Activated CD8-positive, alpha-beta T cell treated with anti-CD3 and anti-CD28 coated beads, Interleukin-2, amount 10 ng/mL, durations not matched to agents 7 days and 5 days (primary cell): Measurements from ENCODE around the gene ATM. TPM values are rescaled to one million over a fixed set of nuclear protein-coding genes. Genes with fewer than 3 reads are reported as not detected.
"Not testable (repeated sequence)": the region's sequence is repeated elsewhere in the genome, so short reads cannot be mapped to it uniquely, and the experiment has no call there.

ENCODE experiments used
- ATAC-seq: fragments of 150-1000 bp; cut with Tn5 transposase; one replicate; pipeline ENCODE4 v1.10.0; 2021; ENCODE audit warnings: moderate library complexity
- CTCF ChIA-PET: fragments of 350-600 bp; sonication (Branson Sonifier 250); formaldehyde crosslinking; loops from one replicate; lab custom pipeline; 2021; ENCODE audit warnings: antibody characterized with exemption; lab: Charles Lee
- POLR2A ChIA-PET: fragments of 350-600 bp; sonication (Branson Sonifier 250); formaldehyde crosslinking; loops from one replicate; lab custom pipeline; 2021; ENCODE audit warnings: antibody characterized with exemption; lab: Charles Lee
- DNase-seq: peaks from one replicate; pipeline ENCODE4 v3.0.0-alpha.2; 2020
- H3K27ac Mint-ChIP-seq: one replicate; pipeline ENCODE4 v1.8.0; 2021; ENCODE audit warnings: mild to moderate bottlenecking, mixed read lengths
- H3K27me3 Mint-ChIP-seq: one replicate; pipeline ENCODE4 v1.8.0; 2021; ENCODE audit warnings: low read depth, mixed read lengths
- H3K36me3 Mint-ChIP-seq: one replicate; pipeline ENCODE4 v1.8.0; 2021; ENCODE audit warnings: low read depth, mixed read lengths
- H3K4me1 Mint-ChIP-seq: one replicate; pipeline ENCODE4 v1.8.0; 2021; ENCODE audit warnings: low read depth, mixed read lengths
- H3K4me3 Mint-ChIP-seq: one replicate; pipeline ENCODE4 v1.8.0; 2021; ENCODE audit warnings: mild to moderate bottlenecking, mixed read lengths
- H3K9me3 Mint-ChIP-seq: one replicate; pipeline ENCODE4 v1.8.0; 2022; ENCODE audit warnings: mixed read lengths; ENCODE audit not compliant: insufficient read depth
- total RNA-seq, 2 experiments: library from RNA; stranded (reverse); gene quantifications; one replicate each; pipeline ENCODE4 v1.2.3, GENCODE V29; 2021

Gene ATM
- total RNA-seq, 2 experiments from 2014 or later, result 206 to 214 TPM

DNA sequence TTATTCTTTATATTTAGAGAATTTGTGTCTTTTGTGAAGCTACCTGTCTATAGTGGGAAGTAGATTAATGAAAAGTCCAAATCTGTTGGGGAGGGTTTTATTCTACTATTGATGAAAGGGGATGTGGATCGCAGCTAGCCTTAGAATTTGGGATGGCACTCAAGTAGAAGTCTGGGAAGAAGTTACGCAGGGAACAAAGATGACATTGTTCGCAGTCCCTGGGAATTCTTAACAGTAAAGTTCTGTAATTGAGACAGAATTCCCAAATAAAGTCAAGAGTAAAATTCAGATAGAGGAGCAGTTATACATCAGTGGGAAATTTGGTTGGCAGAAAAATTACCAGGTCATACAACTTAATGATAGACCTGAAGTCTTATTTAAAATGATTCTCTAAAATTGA lies 64.1 kb downstream of the ATM start:
- no peaks in the 10 kb centered on the region for H3K27me3 Mint-ChIP-seq
- H3K4me1 Mint-ChIP-seq, result no peaks in the 10 kb centered on the region
- no peaks in the 10 kb centered on the region for H3K9me3 Mint-ChIP-seq
- ChIA-PET CTCF (no interaction called here), POLR2A (no interaction called here)
- no peak for ATAC-seq
- no peak overlapping the region for H3K27ac Mint-ChIP-seq
- peaks cover 62% of the 10 kb centered on the region for H3K36me3 Mint-ChIP-seq
- no peak overlapping the region for H3K4me3 Mint-ChIP-seq
- DNase-seq, result no peak

DNA sequence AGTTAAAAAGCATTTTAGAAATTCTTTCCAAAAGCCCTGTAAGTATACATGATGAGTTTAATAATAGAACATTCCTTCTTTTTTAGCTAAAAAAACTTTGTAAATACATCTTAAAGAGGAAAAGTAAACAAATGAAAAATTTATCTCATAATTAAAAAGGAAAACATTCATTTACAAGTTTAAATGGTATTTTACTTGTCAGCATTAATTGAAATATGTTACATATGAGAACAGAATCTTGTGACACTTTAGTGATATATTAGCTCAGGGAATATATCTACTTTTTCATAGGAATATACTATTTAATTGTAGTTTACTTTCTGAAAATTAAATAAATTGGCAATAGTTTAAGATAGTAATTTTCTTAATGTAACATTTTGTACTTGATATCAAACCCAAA lies 66.2 kb downstream of the ATM start:
- H3K9me3 Mint-ChIP-seq, H3K4me1 Mint-ChIP-seq, H3K4me3 Mint-ChIP-seq, H3K27me3 Mint-ChIP-seq, H3K27ac Mint-ChIP-seq, POLR2A ChIA-PET, DNase-seq, ATAC-seq: not testable (repeated sequence)
- peaks cover 57% of the 10 kb centered on the region for H3K36me3 Mint-ChIP-seq
- CTCF ChIA-PET, result interaction anchor here (1.2 to 1.9 kb wide), 2 partner anchors 10 to 66 kb away, joined by 3 to 4 read pairs; partner anchors contain the start of gene ATM

GRCh38 chr11:108289699-108290098 lies 66.8 kb downstream of the ATM start:
- ATAC-seq, result no peak
- no peaks in the 10 kb centered on the region for H3K4me1 Mint-ChIP-seq
- ChIA-PET POLR2A (no interaction called here), CTCF (interaction anchor here (1.2 to 1.9 kb wide), 2 partner anchors 10 to 66 kb away, joined by 3 to 4 read pairs; partner anchors contain the start of gene ATM)
- no peak overlapping the region for H3K27ac Mint-ChIP-seq
- no peaks in the 10 kb centered on the region for H3K9me3 Mint-ChIP-seq
- no peak for DNase-seq
- H3K4me3 Mint-ChIP-seq, result no peak overlapping the region
- H3K27me3 Mint-ChIP-seq, result no peaks in the 10 kb centered on the region
- peaks cover 55% of the 10 kb centered on the region for H3K36me3 Mint-ChIP-seq

- H3K36me3 Mint-ChIP-seq, result peaks cover 47% of the 10 kb centered on the region
- DNase-seq (no peak), ATAC-seq (no peak)
- CTCF ChIA-PET, result interaction anchor here (1.9 kb wide), 1 partner anchor 70 kb away, joined by 6 read pairs; the partner anchor contains the start of gene ATM
- H3K9me3 Mint-ChIP-seq, result no peaks in the 10 kb centered on the region
- H3K27me3 Mint-ChIP-seq, result no peaks in the 10 kb centered on the region
- H3K4me1 Mint-ChIP-seq, result no peaks in the 10 kb centered on the region
- POLR2A ChIA-PET, result no interaction called here
- no peak overlapping the region for H3K27ac Mint-ChIP-seq
- H3K4me3 Mint-ChIP-seq, result no peak overlapping the region
Observed at GRCh38 chr11:108293229-108293628, 70.4 kb downstream of the ATM start.

GRCh38 chr11:108302121-108302785 lies 79.4 kb downstream of the ATM start:
- DNase-seq, result no peak
- no peak overlapping the region for H3K27ac Mint-ChIP-seq

DNA sequence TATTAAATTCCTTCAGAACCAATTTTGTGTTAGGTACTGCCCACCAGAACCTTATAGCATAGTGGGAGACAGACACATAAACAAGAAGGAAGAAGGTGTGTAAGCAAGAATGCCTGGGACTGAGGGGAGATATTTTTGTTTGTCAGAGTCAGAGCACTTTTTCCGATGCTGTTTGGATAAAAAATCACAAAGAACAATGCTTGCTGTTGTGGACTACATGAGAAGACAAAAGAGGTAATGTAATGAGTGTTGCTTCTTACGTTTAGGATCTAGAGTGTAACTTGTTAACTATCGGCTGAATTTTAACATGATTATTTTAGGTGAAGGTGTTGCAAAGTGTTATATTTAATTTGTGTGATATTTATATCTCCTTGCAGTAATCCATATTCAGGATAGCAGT lies 84.9 kb downstream of the ATM start:
- no peak overlapping the region for H3K4me3 Mint-ChIP-seq
- POLR2A ChIA-PET, result no interaction called here
- H3K27me3 Mint-ChIP-seq, result no peaks in the 10 kb centered on the region
- ATAC-seq (no peak), DNase-seq (no peak)
- H3K4me1 Mint-ChIP-seq, result no peaks in the 10 kb centered on the region
- H3K9me3 Mint-ChIP-seq, result no peaks in the 10 kb centered on the region
- H3K27ac Mint-ChIP-seq, result no peak overlapping the region
- H3K36me3 Mint-ChIP-seq, result peaks cover 53% of the 10 kb centered on the region
- CTCF ChIA-PET, result no interaction called here

More at GRCh38 chr11:108302121-108302785, 79.4 kb downstream of the ATM start:
- H3K27me3 Mint-ChIP-seq, result no peaks in the 10 kb centered on the region
- H3K9me3 Mint-ChIP-seq, result no peaks in the 10 kb centered on the region
- CTCF ChIA-PET, result interaction anchor here (0.6 kb wide), 1 partner anchor 23 kb away, joined by 3 read pairs; no protein-coding TSS in a partner anchor
- POLR2A ChIA-PET, result no interaction called here
- H3K36me3 Mint-ChIP-seq, result peaks cover 67% of the 10 kb centered on the region
- no peak for ATAC-seq
- peaks cover 5% of the 10 kb centered on the region for H3K4me1 Mint-ChIP-seq
- H3K4me3 Mint-ChIP-seq, result no peak overlapping the region

- H3K27ac Mint-ChIP-seq, result peak overlapping the region; percentile 1
- no peak for ATAC-seq
- H3K4me3 Mint-ChIP-seq, result no peak overlapping the region
- H3K9me3 Mint-ChIP-seq, result no peaks in the 10 kb centered on the region
- peaks cover 47% of the 10 kb centered on the region for H3K36me3 Mint-ChIP-seq
- CTCF ChIA-PET, result no interaction called here
- H3K4me1 Mint-ChIP-seq, result no peaks in the 10 kb centered on the region
- DNase-seq, result no peak
- POLR2A ChIA-PET, result no interaction called here
- H3K27me3 Mint-ChIP-seq, result no peaks in the 10 kb centered on the region
Observed at GRCh38 chr11:108313444-108313843, 90.6 kb downstream of the ATM start.

- Mint-ChIP-seq H3K27me3 (no peaks in the 10 kb centered on the region), H3K27ac (no peak overlapping the region), H3K9me3 (no peaks in the 10 kb centered on the region), H3K4me3 (no peak overlapping the region), H3K4me1 (no peaks in the 10 kb centered on the region), H3K36me3 (peaks cover 49% of the 10 kb centered on the region)
- DNase-seq (no peak), ATAC-seq (no peak)
- ChIA-PET POLR2A (no interaction called here), CTCF (no interaction called here)
Observed at GRCh38 chr11:108316061-108316460, 93.2 kb downstream of the ATM start.

- Mint-ChIP-seq H3K27ac (no peak overlapping the region), H3K4me1 (no peaks in the 10 kb centered on the region), H3K27me3 (no peaks in the 10 kb centered on the region), H3K9me3 (no peaks in the 10 kb centered on the region), H3K4me3 (no peak overlapping the region), H3K36me3 (peaks cover 56% of the 10 kb centered on the region)
- ATAC-seq (no peak), DNase-seq (no peak)
- ChIA-PET CTCF (interaction anchor here (1.3 kb wide), 1 partner anchor 10 kb away, joined by 3 read pairs; no protein-coding TSS in a partner anchor), POLR2A (no interaction called here)
Observed at GRCh38 chr11:108319541-108320145, 96.8 kb downstream of the ATM start.

- H3K9me3 Mint-ChIP-seq, result no peaks in the 10 kb centered on the region
- H3K4me1 Mint-ChIP-seq, result no peaks in the 10 kb centered on the region
- POLR2A ChIA-PET, result no interaction called here
- no peak overlapping the region for H3K27ac Mint-ChIP-seq
- ATAC-seq (no peak), DNase-seq (no peak)
- H3K36me3 Mint-ChIP-seq, result peaks cover 57% of the 10 kb centered on the region
- CTCF ChIA-PET, result no interaction called here
- no peak overlapping the region for H3K4me3 Mint-ChIP-seq
- no peaks in the 10 kb centered on the region for H3K27me3 Mint-ChIP-seq
Observed at GRCh38 chr11:108322666-108323065, 99.8 kb downstream of the ATM start.

- Mint-ChIP-seq H3K9me3 (no peaks in the 10 kb centered on the region), H3K36me3 (peaks cover 62% of the 10 kb centered on the region), H3K27me3 (no peaks in the 10 kb centered on the region), H3K4me1 (no peaks in the 10 kb centered on the region), H3K27ac (no peak overlapping the region), H3K4me3 (no peak overlapping the region)
- ChIA-PET POLR2A (no interaction called here), CTCF (interaction anchor here (0.7 kb wide), 1 partner anchor 22 kb away, joined by 3 read pairs; no protein-coding TSS in a partner anchor)
- DNase-seq (no peak), ATAC-seq (no peak)
Observed at GRCh38 chr11:108324587-108324986, 101.7 kb downstream of the ATM start.

DNA sequence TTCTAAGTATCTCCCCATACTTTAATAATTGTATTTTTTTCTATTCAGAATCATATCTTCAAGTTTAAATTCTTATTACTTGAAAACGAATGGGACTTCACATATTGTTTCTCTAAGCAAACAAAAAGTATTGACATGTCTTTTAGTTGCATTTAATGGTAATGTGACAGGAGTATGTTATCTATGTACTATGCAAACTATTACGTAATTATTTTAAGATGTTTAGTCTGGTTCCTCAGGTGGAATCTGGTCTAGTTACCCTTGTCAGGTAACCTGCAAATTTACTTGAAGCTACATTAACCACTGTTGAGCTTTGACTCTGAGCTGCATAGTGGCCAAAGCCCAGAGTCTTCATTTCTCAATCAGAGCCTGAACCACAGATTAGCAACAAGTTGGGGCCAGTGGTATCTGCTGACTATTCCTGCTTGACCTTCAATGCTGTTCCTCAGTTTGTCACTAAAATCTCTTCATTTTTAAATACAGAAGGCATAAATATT lies 110.6 kb downstream of the ATM start:
- Mint-ChIP-seq H3K27me3 (no peaks in the 10 kb centered on the region), H3K4me3 (no peak overlapping the region), H3K4me1 (no peaks in the 10 kb centered on the region), H3K9me3 (no peaks in the 10 kb centered on the region), H3K27ac (no peak overlapping the region), H3K36me3 (peaks cover 63% of the 10 kb centered on the region)
- POLR2A ChIA-PET, result no interaction called here
- DNase-seq (no peak), ATAC-seq (no peak)
- CTCF ChIA-PET, result no interaction called here
